Measurements from ENCODE around the gene TMEM126B.

- TF ChIP-seq CTCF (IDR thresholded peaks at IDR 0.05; ENCODE audit: extremely low read depth in 1 of 2, insufficient read depth in 1 of 2, low read depth in 1 of 2, low read length in 2 of 2) = no peak
- TF ChIP-seq JUN (IDR thresholded peaks at IDR 0.05; ENCODE audit: borderline replicate concordance, insufficient read depth, insufficient read length, low read depth) = no peak
- TF ChIP-seq MYC (IDR thresholded peaks at IDR 0.05; ENCODE audit: low read depth, low read length) = no peak
- TF ChIP-seq POLR2AphosphoS5 (IDR thresholded peaks at IDR 0.05; ENCODE audit: insufficient read depth, low read depth, low read length) = no peak
These were observed 51.2 kb downstream of the TMEM126B start for GRCh38 chr11:85679576-85679975.

All from endothelial cell of umbilical vein (primary cell).